GM19238 (cell line): ENCODE results near the gene ADAMTS2.

Experiments
- DNase-seq: peaks from one replicate; pipeline ENCODE4 v3.0.0; 2011; ENCODE audit warnings: low spot score; ENCODE audit not compliant: insufficient read length

The ADAMTS2 gene

GRCh38 chr5:179256328-179257175 lies 88.7 kb downstream of the ADAMTS2 start:
- no peak for DNase-seq

- no peak for DNase-seq
These were observed 89.5 kb downstream of the ADAMTS2 start for GRCh38 chr5:179255527-179256327.

GRCh38 chr5:179254638-179255271 lies 90.5 kb downstream of the ADAMTS2 start:
- DNase-seq: no peak

GRCh38 chr5:179253730-179254129 lies 91.5 kb downstream of the ADAMTS2 start:
- DNase-seq: no peak

GRCh38 chr5:179251276-179251969 lies 93.8 kb downstream of the ADAMTS2 start:
- DNase-seq: no peak

GRCh38 chr5:179250561-179251225 lies 94.6 kb downstream of the ADAMTS2 start:
- DNase-seq: no peak

- DNase-seq: no peak
These were observed 99.0 kb downstream of the ADAMTS2 start for GRCh38 chr5:179246227-179246626.

- DNase-seq: no peak
These were observed 100.2 kb downstream of the ADAMTS2 start for GRCh38 chr5:179245031-179245430.

GRCh38 chr5:179244044-179244443 lies 101.2 kb downstream of the ADAMTS2 start:
- DNase-seq: no peak

- DNase-seq: no peak
These were observed 101.9 kb downstream of the ADAMTS2 start for GRCh38 chr5:179243333-179243732.

- no peak for DNase-seq
These were observed 102.6 kb downstream of the ADAMTS2 start for GRCh38 chr5:179242676-179243075.

- no peak for DNase-seq
These were observed 103.4 kb downstream of the ADAMTS2 start for GRCh38 chr5:179241764-179242370.

GRCh38 chr5:179241175-179241574 lies 104.1 kb downstream of the ADAMTS2 start:
- DNase-seq: no peak

- DNase-seq: no peak
These were observed 104.7 kb downstream of the ADAMTS2 start for GRCh38 chr5:179240561-179240960.

- DNase-seq: no peak
These were observed 105.8 kb downstream of the ADAMTS2 start for GRCh38 chr5:179239256-179240135.

GRCh38 chr5:179238628-179238970 lies 106.7 kb downstream of the ADAMTS2 start:
- no peak for DNase-seq

GRCh38 chr5:179237770-179238627 lies 107.3 kb downstream of the ADAMTS2 start:
- DNase-seq: no peak
